ENCODE data around the gene KCTD5. TPM values are rescaled to one million over a fixed set of nuclear protein-coding genes. Genes with fewer than 3 reads are reported as not detected.

Gene KCTD5
- total RNA-seq, 1 experiment from 2014 or later: 42.1 TPM

DNA sequence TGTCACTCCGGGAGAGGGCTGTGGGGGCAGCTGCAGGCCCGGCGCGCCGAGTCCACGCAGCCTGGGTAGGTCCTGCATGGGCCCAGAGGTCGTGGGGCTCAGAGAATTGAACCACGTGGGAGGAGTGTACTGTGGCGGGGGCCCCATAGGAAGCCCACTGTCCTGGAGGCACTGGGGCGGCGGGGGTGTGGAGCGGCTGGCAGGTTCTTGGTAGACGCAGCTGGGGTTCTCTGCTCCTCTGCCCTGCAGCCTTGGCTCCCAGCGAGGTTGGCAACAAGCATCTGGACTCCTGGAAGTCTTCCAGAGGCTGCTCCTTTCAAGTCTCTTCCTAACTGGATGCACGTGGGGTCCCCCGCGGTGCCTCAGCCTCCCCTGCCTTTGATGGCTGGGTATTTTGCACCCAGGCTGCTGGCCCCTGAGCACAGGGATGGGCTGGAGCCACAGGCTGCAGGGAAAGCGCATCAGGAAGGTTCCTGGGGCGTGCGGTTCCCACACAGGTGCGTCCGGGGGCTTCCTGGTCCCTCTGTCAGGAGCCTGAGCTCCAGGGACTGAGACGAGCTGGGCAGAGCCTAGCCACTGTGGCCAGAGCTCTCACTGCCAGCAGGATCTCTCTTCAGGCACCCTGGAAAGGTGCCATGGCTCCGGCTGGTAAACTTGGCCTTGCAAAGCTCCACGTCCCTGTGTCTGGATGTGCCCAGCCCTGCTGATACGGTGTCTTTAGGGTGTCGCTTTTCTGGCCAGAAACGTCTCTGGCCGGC, 9.3 kb downstream of the KCTD5 start:
- ChIA-PET RAD21 (ENCODE audit: low non-redundant PET in 1 of 2, low total read pairs in 2 of 2, uncharacterized antibody in 2 of 2, unreplicated experiment in 2 of 2) (no interaction called here), POLR2A (interaction anchor here (0.8 kb wide), 1 partner anchor 9 kb away, joined by 3 read pairs; the partner anchor contains the start of gene KCTD5)

DNA sequence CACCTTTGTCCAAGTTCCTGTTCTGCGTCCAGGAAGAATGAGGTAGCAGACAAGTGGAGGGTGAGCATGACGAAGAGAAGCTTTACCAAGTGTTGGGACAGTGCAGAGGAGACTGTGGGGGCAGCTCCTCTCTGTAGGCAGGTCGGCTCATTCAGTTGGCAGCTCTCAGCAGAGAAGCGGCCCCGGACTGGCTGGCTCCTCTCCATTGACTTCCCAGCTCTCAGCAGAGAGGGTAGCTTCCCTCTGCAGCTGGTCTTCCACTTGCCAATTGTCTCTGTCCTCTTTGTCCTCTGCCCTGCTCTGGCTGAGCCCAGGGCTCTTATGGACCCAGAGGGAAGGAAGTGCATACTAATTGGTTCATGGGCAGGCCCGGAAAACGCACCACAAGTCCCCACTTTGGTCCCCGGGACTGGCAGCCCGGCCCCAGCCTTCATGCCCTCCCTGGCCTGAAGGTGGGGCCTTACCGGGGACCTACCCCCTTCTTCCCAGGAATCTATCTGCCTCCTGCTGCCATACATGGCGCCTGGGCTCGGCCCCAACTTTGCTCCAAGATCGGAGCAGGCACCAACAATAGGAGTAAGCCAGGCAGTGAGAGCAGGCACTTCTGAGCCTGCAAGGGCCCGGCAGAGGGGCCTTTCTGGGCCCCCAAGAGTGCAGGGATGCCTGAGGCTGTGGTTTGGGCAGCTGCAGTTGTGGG, 10.1 kb downstream of the KCTD5 start:
- RAD21 ChIA-PET (ENCODE audit: low non-redundant PET in 1 of 2, low total read pairs in 2 of 2, uncharacterized antibody in 2 of 2, unreplicated experiment in 2 of 2): no interaction called here
- POLR2A ChIA-PET: no interaction called here
- DNase-seq (ENCODE audit: low read depth, low spot score) (no peak), ATAC-seq (no peak; the same call in 1 of the 2 replicates)
- H2AFZ ChIP-seq (ENCODE audit: low read depth, low read length, poor library complexity, severe bottlenecking): no peak overlapping the region
- no peaks in the 10 kb centered on the region for H4K20me1 ChIP-seq (ENCODE audit: insufficient read depth)
- CTCF ChIA-PET: no interaction called here
- no TSS peak for BruUV-seq (replicated peaks)
- TF ChIP-seq, protein P1, sequence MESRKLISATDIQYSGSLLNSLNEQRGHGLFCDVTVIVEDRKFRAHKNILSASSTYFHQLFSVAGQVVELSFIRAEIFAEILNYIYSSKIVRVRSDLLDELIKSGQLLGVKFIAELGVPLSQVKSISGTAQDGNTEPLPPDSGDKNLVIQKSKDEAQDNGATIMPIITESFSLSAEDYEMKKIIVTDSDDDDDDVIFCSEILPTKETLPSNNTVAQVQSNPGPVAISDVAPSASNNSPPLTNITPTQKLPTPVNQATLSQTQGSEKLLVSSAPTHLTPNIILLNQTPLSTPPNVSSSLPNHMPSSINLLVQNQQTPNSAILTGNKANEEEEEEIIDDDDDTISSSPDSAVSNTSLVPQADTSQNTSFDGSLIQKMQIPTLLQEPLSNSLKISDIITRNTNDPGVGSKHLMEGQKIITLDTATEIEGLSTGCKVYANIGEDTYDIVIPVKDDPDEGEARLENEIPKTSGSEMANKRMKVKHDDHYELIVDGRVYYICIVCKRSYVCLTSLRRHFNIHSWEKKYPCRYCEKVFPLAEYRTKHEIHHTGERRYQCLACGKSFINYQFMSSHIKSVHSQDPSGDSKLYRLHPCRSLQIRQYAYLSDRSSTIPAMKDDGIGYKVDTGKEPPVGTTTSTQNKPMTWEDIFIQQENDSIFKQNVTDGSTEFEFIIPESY (IDR thresholded peaks at IDR 0.05; ENCODE audit: extremely low read depth, insufficient replicate concordance, low read length): no peak
- TF ChIP-seq YY1 (IDR thresholded peaks at IDR 0.05; ENCODE audit: extremely low read depth, insufficient replicate concordance, low read depth, low read length): no peak
- H3K4me1 ChIP-seq (ENCODE audit: control insufficient read depth in 1 of 2, insufficient read depth in 2 of 2, low read length in 2 of 2): peaks cover 0 to 3% of the 10 kb centered on the region in 2 experiments; a peak in 2 of 4 replicates
- no peaks in the 10 kb centered on the region for H3K9me2 ChIP-seq (ENCODE audit: insufficient read depth)
- no peak overlapping the region for H3K4me2 ChIP-seq (ENCODE audit: low read length)
- H3K9me3 ChIP-seq (ENCODE audit: control insufficient read depth in 1 of 2, insufficient read depth in 1 of 2, low read depth in 1 of 2, low read length in 2 of 2): no peaks in the 10 kb centered on the region
- intact Hi-C loops (cut with micrococcal nuclease): no loop called here
- no peak overlapping the region for H3K9ac ChIP-seq (ENCODE audit: low read length)
- no peak overlapping the region; the same call in 1 of the 2 replicates for H3K27ac ChIP-seq (ENCODE audit: low read depth, low read length)
- H3K79me2 ChIP-seq (ENCODE audit: insufficient read depth, low read length): peaks cover 50% of the 10 kb centered on the region
- no peak overlapping the region for H3K4me3 ChIP-seq (replicated peaks in 1 of 2; ENCODE audit: low read depth in 1 of 2, low read length in 2 of 2)
- no peaks in the 10 kb centered on the region for H3K27me3 ChIP-seq (ENCODE audit: insufficient read depth, low read length)
- H3K36me3 ChIP-seq (ENCODE audit: control insufficient read depth in 1 of 2, insufficient read depth in 2 of 2, low read length in 2 of 2): peaks cover 0 to 1% of the 10 kb centered on the region in 2 experiments; a peak in 2 of 4 replicates

More for the DNA sequence above, 9.3 kb downstream of the KCTD5 start:
- no peaks in the 10 kb centered on the region; a peak in 1 of 4 replicates for H3K36me3 ChIP-seq (ENCODE audit: control insufficient read depth in 1 of 2, insufficient read depth in 2 of 2, low read length in 2 of 2)
- H3K4me1 ChIP-seq (ENCODE audit: control insufficient read depth in 1 of 2, insufficient read depth in 2 of 2, low read length in 2 of 2): peaks cover 0 to 3% of the 10 kb centered on the region in 2 experiments; a peak in 2 of 4 replicates
- no peaks in the 10 kb centered on the region for H3K9me2 ChIP-seq (ENCODE audit: insufficient read depth)
- H4K20me1 ChIP-seq (ENCODE audit: insufficient read depth): no peaks in the 10 kb centered on the region
- CTCF ChIA-PET: no interaction called here
- H3K4me2 ChIP-seq (ENCODE audit: low read length): no peak overlapping the region
- H2AFZ ChIP-seq (ENCODE audit: low read depth, low read length, poor library complexity, severe bottlenecking): no peak overlapping the region
- H3K9me3 ChIP-seq (ENCODE audit: control insufficient read depth in 1 of 2, insufficient read depth in 1 of 2, low read depth in 1 of 2, low read length in 2 of 2): no peaks in the 10 kb centered on the region
- TF ChIP-seq EGR1 (IDR thresholded peaks at IDR 0.05; ENCODE audit: low read depth): no peak
- no peak for TF ChIP-seq ZNF274 (IDR thresholded peaks at IDR 0.05; ENCODE audit: low read depth, low read length)
- no peak for TF ChIP-seq EZH2 (IDR thresholded peaks at IDR 0.05)
- TF ChIP-seq CEBPB (IDR thresholded peaks at IDR 0.05; ENCODE audit: low read depth): no peak
- no peak for TF ChIP-seq TCF7L2 (IDR thresholded peaks at IDR 0.05; ENCODE audit: borderline replicate concordance, extremely low read depth, insufficient read depth, insufficient read length)
- no peak for TF ChIP-seq ELF1 (IDR thresholded peaks at IDR 0.05; ENCODE audit: borderline replicate concordance, low read depth)
- no peak for TF ChIP-seq RAD21 (IDR thresholded peaks at IDR 0.05; ENCODE audit: low read depth)
- no peak for TF ChIP-seq SRF (IDR thresholded peaks at IDR 0.05; ENCODE audit: low read depth)
- TF ChIP-seq FOSL1 (IDR thresholded peaks at IDR 0.05; ENCODE audit: low read depth): no peak
- TF ChIP-seq CBX3 (IDR thresholded peaks at IDR 0.05; ENCODE audit: low read depth): no peak
- no peak for TF ChIP-seq POLR2AphosphoS5 (IDR thresholded peaks at IDR 0.05; ENCODE audit: low read depth, low read length)
- no peak for TF ChIP-seq POLR2A (IDR thresholded peaks at IDR 0.05; ENCODE audit: borderline replicate concordance, extremely low read depth, insufficient read depth, insufficient read length)
- H3K79me2 ChIP-seq (ENCODE audit: insufficient read depth, low read length): peaks cover 53% of the 10 kb centered on the region
- no TSS peak for BruUV-seq (replicated peaks)
- ATAC-seq: no peak
- H3K9ac ChIP-seq (ENCODE audit: low read length): no peak overlapping the region
- no peak for DNase-seq (ENCODE audit: low read depth, low spot score)
- no peak overlapping the region; the same call in 1 of the 2 replicates for H3K27ac ChIP-seq (ENCODE audit: low read depth, low read length)
- H3K4me3 ChIP-seq (replicated peaks in 1 of 2; ENCODE audit: low read depth in 1 of 2, low read length in 2 of 2): no peak overlapping the region
- intact Hi-C loops (cut with micrococcal nuclease): no loop called here
- H3K27me3 ChIP-seq (ENCODE audit: insufficient read depth, low read length): no peaks in the 10 kb centered on the region
